ENCODE results near the gene KRT31. TPM values are rescaled to one million over a fixed set of nuclear protein-coding genes. Genes with fewer than 3 reads are reported as not detected.

The KRT31 gene
- total RNA-seq, 4 donors from 2014 or later: not detected

GRCh38 chr17:41417576-41418015 is 20.2 kb upstream of the KRT31 start:
- TF ChIP-seq POLR2A (IDR thresholded peaks at IDR 0.05) (no peak), CTCF (IDR thresholded peaks at IDR 0.05) (peak in 4 of 6 experiments; percentile 15 to 35 (median 26))
- no peak for DNase-seq
- no peak overlapping the region for H3K27ac ChIP-seq

GRCh38 chr17:41417127-41417526 is 19.7 kb upstream of the KRT31 start:
- no peaks in the 10 kb centered on the region for H3K36me3 ChIP-seq
- TF ChIP-seq POLR2A (IDR thresholded peaks at IDR 0.05): no peak
- no peak for TF ChIP-seq CTCF (IDR thresholded peaks at IDR 0.05)

More at GRCh38 chr17:41417576-41418015, 20.2 kb upstream of the KRT31 start:
- Histone ChIP-seq H3K4me1 (no peaks in the 10 kb centered on the region), H3K36me3 (no peaks in the 10 kb centered on the region), H3K27me3 (no peaks in the 10 kb centered on the region), H3K9me3 (no peaks in the 10 kb centered on the region), H3K4me3 (no peak overlapping the region)

GRCh38 chr17:41416479-41416878 is 19.1 kb upstream of the KRT31 start:
- TF ChIP-seq CTCF (IDR thresholded peaks at IDR 0.05) (no peak), POLR2A (IDR thresholded peaks at IDR 0.05) (no peak)
- no peaks in the 10 kb centered on the region for H3K27me3 ChIP-seq
- no peak overlapping the region for H3K27ac ChIP-seq
- no peak for DNase-seq
- H3K9me3 ChIP-seq: no peaks in the 10 kb centered on the region
- no peak overlapping the region for H3K4me3 ChIP-seq
- H3K4me1 ChIP-seq: no peaks in the 10 kb centered on the region
- no peaks in the 10 kb centered on the region for H3K36me3 ChIP-seq

More at GRCh38 chr17:41417127-41417526, 19.7 kb upstream of the KRT31 start:
- Histone ChIP-seq H3K27me3 (no peaks in the 10 kb centered on the region), H3K4me3 (no peak overlapping the region), H3K4me1 (no peaks in the 10 kb centered on the region), H3K9me3 (no peaks in the 10 kb centered on the region), H3K27ac (no peak overlapping the region)
- no peak for DNase-seq

- Histone ChIP-seq H3K27me3 (no peaks in the 10 kb centered on the region), H3K36me3 (no peaks in the 10 kb centered on the region), H3K4me1 (no peaks in the 10 kb centered on the region), H3K9me3 (no peaks in the 10 kb centered on the region), H3K27ac (no peak overlapping the region), H3K4me3 (no peak overlapping the region)
- TF ChIP-seq CTCF (IDR thresholded peaks at IDR 0.05): no peak
- TF ChIP-seq POLR2A (IDR thresholded peaks at IDR 0.05): no peak
- no peak for DNase-seq
These were observed 18.5 kb upstream of the KRT31 start for GRCh38 chr17:41415833-41416335.

GRCh38 chr17:41415411-41415810 is 18.0 kb upstream of the KRT31 start:
- DNase-seq: no peak
- Histone ChIP-seq H3K36me3 (no peaks in the 10 kb centered on the region), H3K4me3 (no peak overlapping the region), H3K4me1 (no peaks in the 10 kb centered on the region), H3K27me3 (no peaks in the 10 kb centered on the region), H3K9me3 (no peaks in the 10 kb centered on the region), H3K27ac (no peak overlapping the region)
- TF ChIP-seq POLR2A (IDR thresholded peaks at IDR 0.05) (no peak), CTCF (IDR thresholded peaks at IDR 0.05) (no peak)

- no peak overlapping the region for H3K27ac ChIP-seq
These were observed 16.6 kb upstream of the KRT31 start for GRCh38 chr17:41413982-41414381.

More at GRCh38 chr17:41413982-41414381, 16.6 kb upstream of the KRT31 start:
- H3K4me1 ChIP-seq: no peaks in the 10 kb centered on the region
- no peak overlapping the region for H3K4me3 ChIP-seq
- TF ChIP-seq POLR2A (IDR thresholded peaks at IDR 0.05) (no peak), CTCF (IDR thresholded peaks at IDR 0.05) (no peak)
- no peak for DNase-seq
- H3K27me3 ChIP-seq: no peaks in the 10 kb centered on the region
- no peaks in the 10 kb centered on the region for H3K9me3 ChIP-seq
- H3K36me3 ChIP-seq: no peaks in the 10 kb centered on the region

Data from Peyer's patch (tissue), 4 donors.